OCI-LY7 (cell line): ENCODE measurements around the gene SPECC1. TPM values are rescaled to one million over a fixed set of nuclear protein-coding genes. Genes with fewer than 3 reads are reported as not detected.

Source experiments
- BruUV-seq: library from RNA; stranded (reverse); fragments of 400-500 nt; replicated peaks from 2 replicates; lab custom pipeline; 2021; lab: Mats Ljungman, UMichigan
- CTCF ChIA-PET: fragments of 300-600 bp; sonication (Branson Sonifier 250); formaldehyde crosslinking; loops from one replicate; lab custom pipeline; 2022; ENCODE audit warnings: antibody characterized with exemption; ENCODE audit not compliant: unreplicated experiment; lab: Charles Lee
- POLR2A ChIA-PET: fragments of 300-600 bp; sonication (Branson Sonifier 250); formaldehyde crosslinking; loops from one replicate; lab custom pipeline; 2022; ENCODE audit warnings: antibody characterized with exemption; lab: Charles Lee
- DNase-seq: peaks from one replicate; pipeline ENCODE4 v3.0.0-alpha.2; 2015; ENCODE audit warnings: low spot score
- H2AFZ ChIP-seq: fragments of 200-600 bp; sonication (generic), shearing (Covaris generic); 2 replicates; pipeline ENCODE4 v1.6.1; 2014; ENCODE audit warnings: mild to moderate bottlenecking, antibody characterized with exemption, low read length, moderate library complexity
- H3K27ac ChIP-seq: fragments of 200-600 bp; sonication (generic); 2 replicates; pipeline ENCODE4 v1.5.1; 2014; ENCODE audit warnings: mixed run types, low read depth, mild to moderate bottlenecking, moderate library complexity, low read length, inconsistent platforms; ENCODE audit not compliant: poor library complexity, severe bottlenecking
- H3K36me3 ChIP-seq: fragments of 200-600 bp; sonication (generic); 2 replicates; pipeline ENCODE4 v1.6.1; 2014; ENCODE audit warnings: mild to moderate bottlenecking, antibody characterized with exemption, low read length, moderate library complexity, mixed read lengths; ENCODE audit not compliant: insufficient read depth
- H3K4me1 ChIP-seq: fragments of 200-600 bp; sonication (generic); 2 replicates; pipeline ENCODE4 v1.5.1; 2014; ENCODE audit warnings: mild to moderate bottlenecking, low read length; ENCODE audit not compliant: insufficient read depth, poor library complexity, severe bottlenecking
- H3K4me2 ChIP-seq: fragments of 200-600 bp; sonication (generic); 2 replicates; pipeline ENCODE4 v1.6.1; 2014; ENCODE audit warnings: mild to moderate bottlenecking, low read length
- H3K4me3 ChIP-seq: fragments of 200-600 bp; sonication (generic); 2 replicates; pipeline ENCODE4 v1.5.1; 2014; ENCODE audit warnings: mild to moderate bottlenecking, low read depth, low read length; ENCODE audit not compliant: poor library complexity, severe bottlenecking
- H3K79me2 ChIP-seq: fragments of 200-600 bp; sonication (generic); 2 replicates; pipeline ENCODE4 v1.6.1; 2016; ENCODE audit warnings: low read depth, mild to moderate bottlenecking, low read length, moderate library complexity, mixed read lengths; ENCODE audit not compliant: insufficient read depth
- H3K9me2 ChIP-seq: fragments of 200-600 bp; sonication (generic); 2 replicates; pipeline ENCODE4 v1.6.1; 2016; ENCODE audit warnings: mild to moderate bottlenecking, low read length, mixed read lengths; ENCODE audit not compliant: insufficient read depth
- H3K9me3 ChIP-seq: fragments of 200-600 bp; sonication (generic); 2 replicates; pipeline ENCODE4 v1.6.1; 2014; ENCODE audit warnings: mild to moderate bottlenecking, mixed run types, low read length, mixed read lengths
- H4K20me1 ChIP-seq: fragments of 200-600 bp; sonication (generic); 2 replicates; pipeline ENCODE4 v1.6.1; 2014; ENCODE audit warnings: mild to moderate bottlenecking, antibody characterized with exemption, low read length, moderate library complexity, mixed read lengths; ENCODE audit not compliant: insufficient read depth
- EZH2phosphoT487 ChIP-seq: fragments of 200-600 bp; sonication (generic); IDR thresholded peaks from 2 replicates; pipeline ENCODE4 v1.6.1; 2018; ENCODE audit warnings: low read depth, borderline replicate concordance, mild to moderate bottlenecking, mixed run types, antibody characterized with exemption, low read length, moderate library complexity, mixed read lengths
- intact Hi-C: fragments of 100-400 bp; cut with micrococcal nuclease; formaldehyde crosslinking; loops from one replicate; pipeline ENCODE4 v1.10.0; 2022; ENCODE audit not compliant: unreplicated experiment
- total RNA-seq, 2 experiments: library from RNA; depleted of rRNA in 1 of 2; stranded (reverse); fragments of >200 nt in 1 of 2; shearing (Covaris generic) in 1 of 2; gene quantifications; 2 replicates each; pipeline ENCODE4 v1.2.3, GENCODE V29; 2014 to 2022
- TF ChIP-seq, protein P1 (sequence below): fragments of 200-600 bp; sonication (generic); conservative IDR thresholded peaks from 2 replicates; pipeline ENCODE4 v1.5.1; 2014; ENCODE audit warnings: mild to moderate bottlenecking, antibody characterized with exemption, low read length, moderate library complexity, mixed read lengths

Gene SPECC1
- total RNA-seq, 2 experiments from 2014 or later = 0.47 to 2.8 TPM

DNA sequence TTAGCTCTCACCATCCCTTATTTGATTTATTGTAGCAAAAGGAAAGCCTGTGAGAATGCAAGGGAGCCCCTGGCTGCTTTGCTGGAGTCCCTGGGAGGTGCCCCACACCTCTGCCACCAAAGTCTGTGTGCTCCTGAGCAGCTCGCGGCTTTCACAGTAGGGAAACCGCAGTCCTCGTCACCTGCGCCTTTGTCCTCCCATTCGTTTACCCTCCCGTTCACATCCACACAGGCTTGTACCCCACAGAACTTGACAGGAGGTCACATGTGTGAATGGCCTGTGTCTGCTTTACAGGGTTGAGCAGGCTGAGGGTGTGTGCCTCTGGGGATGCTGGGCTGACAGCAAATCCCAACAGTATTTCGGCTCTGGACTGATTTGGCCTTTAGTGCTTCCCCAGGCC, 305.7 kb downstream of the SPECC1 start:
- no TSS peak for BruUV-seq
- H4K20me1 ChIP-seq = no peaks in the 10 kb centered on the region
- H3K27ac ChIP-seq = no peak overlapping the region
- no peak overlapping the region for H3K4me3 ChIP-seq
- no peaks in the 10 kb centered on the region for H3K9me3 ChIP-seq
- TF ChIP-seq EZH2phosphoT487 = no peak
- ChIA-PET POLR2A (no interaction called here), CTCF (no interaction called here)
- intact Hi-C loops = no loop called here
- no peak overlapping the region for H2AFZ ChIP-seq
- no peaks in the 10 kb centered on the region for H3K4me1 ChIP-seq
- no peaks in the 10 kb centered on the region for H3K36me3 ChIP-seq
- DNase-seq = no peak
- no peaks in the 10 kb centered on the region for H3K79me2 ChIP-seq
- no peaks in the 10 kb centered on the region for H3K9me2 ChIP-seq
- no peak overlapping the region for H3K4me2 ChIP-seq

DNA sequence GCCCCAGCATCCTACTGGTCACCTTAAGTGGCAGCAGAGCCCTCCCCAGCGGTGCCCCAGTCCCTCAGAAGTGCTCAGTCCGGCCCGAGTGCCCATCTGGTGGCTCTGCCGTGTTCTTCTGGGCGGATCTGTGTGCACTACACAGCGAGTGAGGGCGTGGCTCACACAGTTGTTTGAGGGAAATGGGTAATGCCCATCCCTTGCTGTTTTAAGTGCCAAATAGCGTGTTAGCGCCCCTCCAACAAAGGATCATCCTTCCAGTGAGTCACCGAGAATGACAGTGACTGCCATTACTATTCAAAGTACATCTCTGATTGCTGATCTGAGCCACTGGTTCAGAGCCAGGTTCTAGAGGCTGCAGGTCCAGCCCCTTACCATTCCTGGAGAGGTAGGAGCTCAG, 306.2 kb downstream of the SPECC1 start:
- BruUV-seq = no TSS peak
- H3K4me1 ChIP-seq = no peaks in the 10 kb centered on the region
- no peaks in the 10 kb centered on the region for H3K79me2 ChIP-seq
- no peak overlapping the region for H2AFZ ChIP-seq
- H3K9me2 ChIP-seq = no peaks in the 10 kb centered on the region
- H3K27ac ChIP-seq = no peak overlapping the region
- H3K4me3 ChIP-seq = no peak overlapping the region
- intact Hi-C loops = no loop called here
- H3K4me2 ChIP-seq = no peak overlapping the region
- H4K20me1 ChIP-seq = no peaks in the 10 kb centered on the region
- H3K36me3 ChIP-seq = no peaks in the 10 kb centered on the region
- DNase-seq = no peak
- no peak for TF ChIP-seq EZH2phosphoT487
- TF ChIP-seq, protein P1, sequence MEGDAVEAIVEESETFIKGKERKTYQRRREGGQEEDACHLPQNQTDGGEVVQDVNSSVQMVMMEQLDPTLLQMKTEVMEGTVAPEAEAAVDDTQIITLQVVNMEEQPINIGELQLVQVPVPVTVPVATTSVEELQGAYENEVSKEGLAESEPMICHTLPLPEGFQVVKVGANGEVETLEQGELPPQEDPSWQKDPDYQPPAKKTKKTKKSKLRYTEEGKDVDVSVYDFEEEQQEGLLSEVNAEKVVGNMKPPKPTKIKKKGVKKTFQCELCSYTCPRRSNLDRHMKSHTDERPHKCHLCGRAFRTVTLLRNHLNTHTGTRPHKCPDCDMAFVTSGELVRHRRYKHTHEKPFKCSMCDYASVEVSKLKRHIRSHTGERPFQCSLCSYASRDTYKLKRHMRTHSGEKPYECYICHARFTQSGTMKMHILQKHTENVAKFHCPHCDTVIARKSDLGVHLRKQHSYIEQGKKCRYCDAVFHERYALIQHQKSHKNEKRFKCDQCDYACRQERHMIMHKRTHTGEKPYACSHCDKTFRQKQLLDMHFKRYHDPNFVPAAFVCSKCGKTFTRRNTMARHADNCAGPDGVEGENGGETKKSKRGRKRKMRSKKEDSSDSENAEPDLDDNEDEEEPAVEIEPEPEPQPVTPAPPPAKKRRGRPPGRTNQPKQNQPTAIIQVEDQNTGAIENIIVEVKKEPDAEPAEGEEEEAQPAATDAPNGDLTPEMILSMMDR = no peak
- CTCF ChIA-PET = no interaction called here
- POLR2A ChIA-PET = no interaction called here
- H3K9me3 ChIP-seq = no peaks in the 10 kb centered on the region

DNA sequence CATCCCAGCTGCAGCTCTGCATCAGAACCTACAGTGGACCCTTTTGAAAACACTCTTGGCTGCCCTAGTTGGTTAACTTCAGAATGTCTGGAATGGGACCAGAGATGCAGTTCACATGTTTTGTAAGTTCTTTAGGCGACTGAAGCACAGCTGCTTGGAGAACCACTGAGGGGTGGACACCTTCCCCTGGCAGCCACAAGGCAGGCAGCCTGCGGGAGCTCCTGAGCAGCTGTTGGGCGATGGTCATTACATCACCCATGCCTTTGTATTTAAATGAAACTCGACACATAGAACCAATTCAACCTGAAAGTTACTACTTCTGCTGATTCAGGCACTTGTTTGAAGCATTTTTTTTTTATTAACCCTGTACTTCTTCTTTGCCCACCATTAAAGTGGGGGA, 306.7 kb downstream of the SPECC1 start:
- no peak for DNase-seq
- intact Hi-C loops = no loop called here
- no peak overlapping the region for H3K27ac ChIP-seq
- ChIA-PET POLR2A (no interaction called here), CTCF (no interaction called here)
- no peaks in the 10 kb centered on the region for H3K9me3 ChIP-seq
- no peaks in the 10 kb centered on the region for H4K20me1 ChIP-seq
- TF ChIP-seq EZH2phosphoT487 = no peak
- TF ChIP-seq, protein P1 = no peak
- no peaks in the 10 kb centered on the region for H3K9me2 ChIP-seq
- H3K4me1 ChIP-seq = no peaks in the 10 kb centered on the region
- H2AFZ ChIP-seq = no peak overlapping the region
- no TSS peak for BruUV-seq
- no peaks in the 10 kb centered on the region for H3K36me3 ChIP-seq
- no peak overlapping the region for H3K4me3 ChIP-seq
- no peaks in the 10 kb centered on the region for H3K79me2 ChIP-seq
- no peak overlapping the region for H3K4me2 ChIP-seq
